HG03571 (cell line): ENCODE data around the gene RFXANK.
"Not testable (repeated sequence)": the region's sequence is repeated elsewhere in the genome, so short reads cannot be mapped to it uniquely, and the experiment has no call there.

Experiments used
- ATAC-seq: cut with Tn5 transposase; IDR thresholded peaks from one replicate; pipeline ENCODE4 v1.9.1; 2021; ENCODE audit not compliant: unreplicated experiment

Gene RFXANK

DNA sequence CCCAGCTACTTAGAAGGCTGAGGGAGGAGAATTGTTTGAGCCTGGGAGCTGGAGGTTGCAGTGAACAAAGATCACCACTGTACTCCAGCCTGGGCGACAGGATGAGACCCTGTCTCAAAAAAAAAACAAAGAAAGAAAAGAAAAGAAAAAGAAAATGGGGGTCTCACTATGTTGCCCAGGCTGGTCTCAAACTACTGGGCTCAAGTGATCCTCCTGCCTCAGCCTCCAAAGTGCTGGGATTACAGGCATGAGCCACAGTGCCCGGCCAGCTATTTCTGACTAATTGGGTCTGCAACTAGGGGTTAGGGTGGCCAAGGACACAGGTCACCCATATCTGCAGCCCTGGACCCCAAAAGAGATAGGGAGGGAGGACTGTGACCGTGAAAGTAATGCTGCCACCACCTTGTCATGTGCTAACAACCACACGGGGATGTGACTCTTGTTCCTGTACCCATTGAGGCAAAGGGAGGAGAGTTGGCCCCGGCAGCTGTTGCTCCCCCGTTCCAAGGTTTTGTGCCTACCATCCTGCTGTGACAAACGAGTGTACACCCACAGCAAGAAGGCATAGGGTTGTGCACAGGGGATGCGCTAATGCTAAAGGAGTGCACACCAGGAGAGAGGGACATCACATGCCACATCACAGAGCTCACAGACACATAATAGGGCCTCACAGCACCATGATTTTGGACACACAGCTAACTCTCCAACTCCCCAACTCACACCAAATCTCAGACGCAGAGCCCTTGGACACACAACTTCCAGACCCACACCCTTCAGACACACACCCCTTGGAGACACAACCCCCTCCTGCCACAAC is 22.6 kb upstream of the RFXANK start:
- ATAC-seq: no peak

- peak; percentile 79 for ATAC-seq
Measured at GRCh38 chr19:19170053-19170872, 21.8 kb upstream of the RFXANK start, which contains the start of gene MEF2B. Gene MEF2B (minus strand): TSS chr19:19170263. CDS start chr19:19150735, 19,528 bp downstream.

DNA sequence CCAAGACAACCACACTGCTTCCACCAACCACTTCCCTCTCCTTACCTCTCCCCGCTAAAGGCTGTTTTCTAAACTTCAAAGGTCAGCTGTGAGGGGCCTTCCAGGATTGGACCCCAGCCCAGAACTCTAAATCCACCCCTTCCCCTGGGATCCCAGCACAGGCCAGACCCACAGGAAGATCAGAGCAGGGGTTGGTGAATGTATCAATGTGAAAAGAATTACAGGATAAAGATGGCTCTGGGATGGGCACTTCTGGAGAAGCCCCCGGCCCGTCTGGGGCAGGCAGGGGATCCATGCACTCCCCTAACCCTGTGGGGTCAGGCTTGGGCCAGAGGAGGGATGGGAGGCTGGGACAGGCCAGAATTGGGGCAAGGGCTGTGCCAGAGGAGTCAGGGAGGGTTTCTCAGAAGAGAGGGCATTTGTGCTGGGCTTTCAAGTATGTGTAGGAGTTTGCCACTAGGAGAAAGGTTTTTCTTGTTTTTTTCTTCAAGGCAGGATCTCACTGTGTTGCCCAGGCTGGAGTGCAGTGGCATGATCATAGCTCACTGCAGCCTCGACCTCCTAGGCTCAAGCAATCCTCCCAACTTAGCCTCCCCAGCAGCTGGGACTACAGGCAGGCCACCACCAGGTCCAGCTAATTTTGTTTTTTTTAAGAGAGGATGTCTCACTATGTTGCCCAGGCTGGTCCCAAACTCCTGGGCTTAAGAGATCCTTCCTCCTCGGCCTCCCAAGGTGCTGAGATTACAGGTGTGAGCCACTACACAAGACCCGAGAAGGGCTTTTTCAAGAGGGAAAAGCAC is 21.0 kb upstream of the RFXANK start:
- ATAC-seq: no peak

GRCh38 chr19:19171821-19172532 is 20.1 kb upstream of the RFXANK start:
- ATAC-seq: no peak

GRCh38 chr19:19173243-19173642 is 18.8 kb upstream of the RFXANK start:
- not testable (repeated sequence) for ATAC-seq

DNA sequence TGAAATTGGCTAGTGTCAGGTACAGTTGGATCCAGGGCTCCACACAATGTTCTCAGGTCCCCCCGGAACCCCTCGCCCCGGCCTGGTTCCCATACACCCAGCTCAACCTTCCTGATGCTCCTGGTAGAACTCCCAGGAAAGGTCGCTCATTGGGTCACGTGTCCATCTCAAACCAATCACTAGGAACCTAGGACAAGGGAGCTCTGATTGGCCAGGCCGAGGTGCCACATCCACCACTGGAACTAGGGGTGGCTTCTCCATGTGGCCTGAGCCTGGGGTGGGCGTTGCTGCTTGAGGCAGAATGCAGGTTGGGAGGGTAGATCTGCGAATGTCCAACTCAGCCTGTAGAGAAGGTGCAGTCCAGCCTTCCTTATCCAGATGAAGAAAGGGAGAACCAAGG is 15.1 kb upstream of the RFXANK start:
- no peak for ATAC-seq

GRCh38 chr19:19179548-19180441 is 12.3 kb upstream of the RFXANK start:
- ATAC-seq: no peak

- ATAC-seq: no peak
Measured at GRCh38 chr19:19181488-19181998, 10.5 kb upstream of the RFXANK start.

- no peak for ATAC-seq
Measured at GRCh38 chr19:19185853-19186740, 6.0 kb upstream of the RFXANK start.

DNA sequence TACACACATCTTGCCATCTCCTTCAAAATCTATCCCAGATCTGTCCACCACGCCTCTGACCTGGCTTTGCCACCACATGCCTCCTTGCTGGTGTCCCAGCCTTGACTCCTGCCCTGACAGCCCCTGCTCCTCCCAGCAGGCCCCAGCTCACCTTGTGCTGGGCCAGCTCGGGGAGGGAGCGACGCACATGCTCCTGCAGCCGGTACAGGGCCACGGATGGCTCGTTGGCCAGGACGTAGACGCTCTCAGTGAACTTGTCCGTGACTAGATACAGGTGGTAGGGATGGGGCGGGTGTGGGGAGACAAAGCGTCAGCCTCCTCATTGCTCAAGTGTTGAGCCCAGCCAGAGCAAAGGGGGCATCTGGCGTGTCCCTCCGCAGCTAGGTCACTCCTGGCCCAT is 5.3 kb upstream of the RFXANK start:
- no peak for ATAC-seq

- ATAC-seq: no peak
Measured at GRCh38 chr19:19191768-19192077, 335 bp upstream of the RFXANK start.

- ATAC-seq: no peak
Measured at GRCh38 chr19:19192910-19193423, 909 bp downstream of the RFXANK start.

DNA sequence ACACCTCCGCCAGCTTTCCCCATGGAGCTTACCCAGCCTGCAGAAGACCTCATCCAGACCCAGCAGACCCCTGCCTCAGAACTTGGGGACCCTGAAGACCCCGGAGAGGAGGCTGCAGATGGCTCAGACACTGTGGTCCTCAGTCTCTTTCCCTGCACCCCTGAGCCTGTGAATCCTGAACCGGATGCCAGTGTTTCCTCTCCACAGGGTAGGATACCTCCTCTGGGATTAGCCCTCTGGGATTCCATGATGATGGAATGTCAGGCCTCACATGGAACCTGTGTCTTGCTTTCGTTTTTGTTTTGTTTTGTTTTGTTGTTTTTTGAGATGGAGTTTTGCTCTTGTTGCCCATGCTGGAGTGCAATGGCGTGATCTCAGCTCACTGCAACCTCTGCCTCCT is 1.9 kb downstream of the RFXANK start:
- ATAC-seq: no peak

GRCh38 chr19:19201697-19202630 is 9.9 kb downstream of the RFXANK start:
- no peak for ATAC-seq

DNA sequence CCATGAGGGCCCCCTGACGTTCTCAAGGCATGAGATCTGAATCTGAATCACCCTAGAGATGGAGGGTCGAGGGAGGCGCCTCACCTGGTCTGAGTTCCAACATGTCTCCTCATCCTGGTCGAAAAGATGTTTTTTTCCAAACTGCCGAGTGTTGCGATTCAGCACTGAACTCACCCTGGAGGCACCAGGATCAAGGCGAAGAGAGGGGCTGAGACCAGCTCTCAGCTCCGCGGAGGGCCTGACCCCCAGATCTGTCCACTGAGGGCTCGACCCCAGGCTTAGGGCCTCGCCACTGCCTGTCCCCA is 10.6 kb downstream of the RFXANK start:
- ATAC-seq: peak; percentile 13

DNA sequence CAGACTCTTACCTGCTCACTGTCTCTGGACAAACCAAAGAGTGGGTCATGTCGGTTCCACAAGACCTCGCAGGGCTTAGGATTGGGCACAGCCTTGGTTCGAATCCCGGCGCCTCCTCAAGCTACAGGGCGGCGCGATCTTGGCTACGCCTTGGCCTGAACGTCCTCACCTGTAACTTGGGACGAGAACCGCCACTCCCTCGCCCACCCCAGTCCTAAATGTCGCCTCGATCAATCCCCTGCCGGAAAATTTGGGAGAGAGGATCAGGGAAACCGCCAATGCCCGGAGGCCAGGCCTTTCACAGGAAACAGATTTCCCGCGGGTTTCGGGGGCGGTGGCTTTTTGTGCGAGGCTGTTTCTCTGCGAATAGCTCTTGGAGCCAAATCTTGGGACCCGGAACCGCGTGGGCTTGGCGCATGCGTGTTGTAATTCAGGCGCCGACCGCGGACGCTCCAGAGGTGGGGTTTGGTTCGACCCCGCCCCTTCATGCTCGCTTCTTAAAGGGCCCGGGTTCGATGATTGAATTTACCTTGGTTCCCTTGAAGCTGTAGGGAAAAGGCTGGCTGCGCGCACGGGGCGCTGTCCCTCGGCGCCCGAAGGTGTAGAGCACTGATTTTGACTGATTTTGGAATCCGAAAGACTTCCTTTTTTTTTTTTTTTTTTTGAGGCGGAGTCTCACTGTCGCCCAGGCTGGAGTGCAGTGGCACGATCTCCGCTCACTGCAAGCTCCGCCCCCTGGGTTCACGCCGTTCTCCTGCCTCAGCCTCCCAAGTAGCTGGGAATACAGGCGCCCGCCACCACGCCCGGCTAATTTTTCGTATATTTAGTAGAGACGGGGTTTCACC is 11.2 kb downstream of the RFXANK start, which contains the start of gene NR2C2AP:
Gene NR2C2AP (minus strand): TSS at position 403 of the 845 bp plus-strand sequence. CDS start 354 bp downstream, at position 49.
- peak; percentile 60 for ATAC-seq
